ENCODE data around the gene SLC5A6.

SLC5A6 gene

DNA sequence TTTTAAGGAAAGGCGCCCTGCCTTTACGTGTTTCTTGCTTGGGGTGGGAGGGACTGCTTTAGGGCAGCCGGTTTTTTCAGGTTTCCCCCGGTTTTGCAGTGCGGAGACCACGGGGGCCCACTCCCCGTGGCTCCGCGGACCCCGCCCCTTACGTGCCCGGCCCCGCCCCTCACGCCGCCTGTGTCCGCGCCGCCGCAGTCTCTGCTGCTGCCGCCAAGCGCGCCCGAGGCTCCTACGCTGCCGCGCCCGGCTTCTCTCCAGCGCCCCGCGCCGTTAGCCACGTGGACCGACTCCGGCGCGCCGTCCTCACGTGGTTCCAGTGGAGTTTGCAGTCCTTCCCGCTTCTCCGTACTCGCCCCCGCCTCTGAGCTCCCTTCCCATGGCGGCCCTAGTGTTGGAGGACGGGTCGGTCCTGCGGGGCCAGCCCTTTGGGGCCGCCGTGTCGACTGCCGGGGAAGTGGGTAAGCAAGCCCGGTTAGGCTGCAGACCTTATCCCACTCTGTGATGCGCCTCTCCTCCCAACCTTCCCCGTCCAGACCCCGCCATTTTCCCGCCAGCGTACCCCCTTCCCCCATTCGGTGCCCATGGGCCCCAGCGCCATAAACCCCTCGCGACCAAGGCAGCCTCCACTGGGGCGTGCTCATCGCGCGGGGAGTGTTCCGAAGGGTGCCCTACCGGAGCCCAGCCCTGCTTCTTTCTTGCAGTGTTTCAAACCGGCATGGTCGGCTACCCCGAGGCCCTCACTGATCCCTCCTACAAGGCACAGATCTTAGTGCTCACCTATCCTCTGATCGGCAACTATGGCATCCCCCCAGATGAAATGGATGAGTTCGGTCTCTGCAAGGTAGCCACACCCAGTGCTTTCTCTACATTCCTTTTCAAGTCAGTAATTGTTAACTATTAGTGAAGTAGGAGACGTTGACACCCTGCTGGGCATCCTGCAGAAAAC is 5.4 kb upstream of the SLC5A6 start, which contains the start of gene CAD:
TSS of gene CAD (plus strand) at position 197 of the 949 bp plus-strand sequence. CDS start at position 380, 183 bp downstream.
- no peaks in the 10 kb centered on the region for H3K9me3 ChIP-seq
- H3K27ac ChIP-seq = no peak within 1 kb of the TSS
- H3K4me1 ChIP-seq (ENCODE audit: control insufficient read depth in 1 of 2, insufficient read depth in 1 of 2, low read depth in 1 of 2, low read length in 1 of 2) = peaks cover 22% of the 10 kb centered on the region in 2 experiments
- H3K4me3 ChIP-seq (ENCODE audit: low read depth in 1 of 2, low read length in 1 of 2) = peak within 1 kb of the TSS; percentile 58 to 63
- H3K36me3 ChIP-seq = peaks cover 24% of the 10 kb centered on the region
- no peaks in the 10 kb centered on the region for H3K27me3 ChIP-seq
- TF ChIP-seq, protein P1, sequence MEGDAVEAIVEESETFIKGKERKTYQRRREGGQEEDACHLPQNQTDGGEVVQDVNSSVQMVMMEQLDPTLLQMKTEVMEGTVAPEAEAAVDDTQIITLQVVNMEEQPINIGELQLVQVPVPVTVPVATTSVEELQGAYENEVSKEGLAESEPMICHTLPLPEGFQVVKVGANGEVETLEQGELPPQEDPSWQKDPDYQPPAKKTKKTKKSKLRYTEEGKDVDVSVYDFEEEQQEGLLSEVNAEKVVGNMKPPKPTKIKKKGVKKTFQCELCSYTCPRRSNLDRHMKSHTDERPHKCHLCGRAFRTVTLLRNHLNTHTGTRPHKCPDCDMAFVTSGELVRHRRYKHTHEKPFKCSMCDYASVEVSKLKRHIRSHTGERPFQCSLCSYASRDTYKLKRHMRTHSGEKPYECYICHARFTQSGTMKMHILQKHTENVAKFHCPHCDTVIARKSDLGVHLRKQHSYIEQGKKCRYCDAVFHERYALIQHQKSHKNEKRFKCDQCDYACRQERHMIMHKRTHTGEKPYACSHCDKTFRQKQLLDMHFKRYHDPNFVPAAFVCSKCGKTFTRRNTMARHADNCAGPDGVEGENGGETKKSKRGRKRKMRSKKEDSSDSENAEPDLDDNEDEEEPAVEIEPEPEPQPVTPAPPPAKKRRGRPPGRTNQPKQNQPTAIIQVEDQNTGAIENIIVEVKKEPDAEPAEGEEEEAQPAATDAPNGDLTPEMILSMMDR (IDR thresholded peaks at IDR 0.05) = peak; percentile 74

DNA sequence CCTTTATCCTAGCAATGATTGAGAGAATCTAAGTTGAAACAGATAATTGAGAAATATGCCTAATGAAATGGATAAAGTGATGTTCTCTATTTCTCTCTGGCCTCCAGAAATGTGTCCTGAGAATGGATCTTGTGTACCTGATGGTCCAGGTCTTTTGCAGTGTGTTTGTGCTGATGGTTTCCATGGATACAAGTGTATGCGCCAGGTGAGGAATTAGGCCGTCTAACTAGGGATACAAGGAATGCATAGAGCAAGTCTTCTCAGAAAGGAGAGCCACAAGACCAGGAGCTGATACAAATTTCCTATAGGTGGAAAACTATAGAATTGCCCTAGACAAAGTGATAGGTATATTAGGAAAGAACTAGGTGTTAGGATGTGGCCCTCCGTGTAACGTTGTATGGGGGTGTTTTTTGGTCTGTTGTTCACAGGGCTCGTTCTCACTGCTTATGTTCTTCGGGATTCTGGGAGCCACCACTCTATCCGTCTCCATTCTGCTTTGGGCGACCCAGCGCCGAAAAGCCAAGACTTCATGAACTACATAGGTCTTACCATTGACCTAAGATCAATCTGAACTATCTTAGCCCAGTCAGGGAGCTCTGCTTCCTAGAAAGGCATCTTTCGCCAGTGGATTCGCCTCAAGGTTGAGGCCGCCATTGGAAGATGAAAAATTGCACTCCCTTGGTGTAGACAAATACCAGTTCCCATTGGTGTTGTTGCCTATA is 4.5 kb upstream of the SLC5A6 start:
- TF ChIP-seq, protein P1 (IDR thresholded peaks at IDR 0.05) = no peak
- Histone ChIP-seq H3K36me3 (peaks cover 17% of the 10 kb centered on the region), H3K9me3 (no peaks in the 10 kb centered on the region), H3K27me3 (no peaks in the 10 kb centered on the region), H3K4me1 (ENCODE audit: control insufficient read depth in 1 of 2, insufficient read depth in 1 of 2, low read depth in 1 of 2, low read length in 1 of 2) (peaks cover 23 to 24% of the 10 kb centered on the region in 2 experiments), H3K27ac (no peak overlapping the region), H3K4me3 (ENCODE audit: low read depth in 1 of 2, low read length in 1 of 2) (peak overlapping the region; percentile 58 to 63)

DNA sequence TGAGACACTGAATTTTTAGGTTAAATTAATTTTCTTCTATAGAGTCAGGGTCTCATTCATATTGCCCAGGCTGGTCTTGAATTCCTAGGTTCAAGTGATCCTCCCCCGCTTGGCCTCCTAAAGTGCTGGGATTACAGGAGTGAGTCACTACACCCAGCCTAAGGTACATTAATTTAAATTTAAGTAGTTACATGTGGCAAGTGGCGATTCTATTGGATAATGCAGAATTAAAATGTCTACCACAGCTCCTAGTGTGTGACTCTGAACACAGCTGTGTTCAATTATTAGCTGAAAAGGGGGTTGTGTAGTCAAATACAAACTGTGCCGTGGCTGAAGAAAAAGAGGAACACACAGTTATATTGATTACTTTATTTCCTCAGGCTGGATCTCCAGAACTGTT is 2.9 kb upstream of the SLC5A6 start:
- no peaks in the 10 kb centered on the region for H3K9me3 ChIP-seq
- TF ChIP-seq, protein P1 (IDR thresholded peaks at IDR 0.05) = no peak
- peaks cover 6% of the 10 kb centered on the region for H3K36me3 ChIP-seq
- H3K27me3 ChIP-seq = no peaks in the 10 kb centered on the region
- no peak overlapping the region for H3K27ac ChIP-seq
- no peak overlapping the region for H3K4me3 ChIP-seq (ENCODE audit: low read depth in 1 of 2, low read length in 1 of 2)
- peaks cover 29% of the 10 kb centered on the region in 2 experiments for H3K4me1 ChIP-seq (ENCODE audit: control insufficient read depth in 1 of 2, insufficient read depth in 1 of 2, low read depth in 1 of 2, low read length in 1 of 2)

DNA sequence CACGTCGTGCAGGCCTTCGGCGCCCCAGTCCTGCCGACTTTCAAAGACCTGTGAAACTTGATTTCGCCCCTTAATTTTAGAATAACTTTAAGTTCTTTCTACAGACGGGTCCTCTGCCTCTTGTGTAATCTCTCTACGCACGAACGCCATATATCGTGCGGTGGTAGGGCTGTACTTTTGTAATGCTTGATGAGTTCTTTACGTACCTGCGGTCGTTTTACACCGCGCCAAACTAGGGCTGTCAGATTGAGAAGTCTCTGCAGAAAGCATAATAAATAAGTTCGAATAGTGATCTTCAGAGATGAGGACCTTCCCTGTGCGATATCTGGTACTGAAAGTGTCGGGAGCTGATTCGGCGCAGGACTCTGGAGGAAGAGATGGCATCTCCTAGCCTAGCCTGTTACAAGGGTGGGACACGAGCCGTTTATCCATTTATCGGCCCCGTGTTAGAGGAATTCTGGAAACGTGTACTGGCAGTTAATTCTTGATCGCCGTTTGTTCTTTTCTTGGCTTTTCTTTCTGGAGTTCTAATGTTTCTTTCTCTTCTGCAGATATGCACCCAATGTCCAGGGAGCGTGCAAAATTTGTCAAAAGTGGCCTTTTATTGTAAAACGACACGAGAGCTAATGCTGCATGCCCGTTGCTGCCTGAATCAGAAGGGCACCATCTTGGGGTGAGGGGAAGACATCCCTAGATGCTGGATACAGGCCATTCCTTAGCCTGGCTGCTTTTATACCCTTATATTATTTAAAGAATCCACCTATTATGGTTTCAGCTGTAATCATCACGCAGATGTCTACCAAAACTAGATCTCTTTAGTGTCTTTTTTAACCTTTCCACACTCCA is 781 bp upstream of the SLC5A6 start:
- TF ChIP-seq, protein P1 (IDR thresholded peaks at IDR 0.05) = no peak
- H3K4me1 ChIP-seq (ENCODE audit: control insufficient read depth in 1 of 2, insufficient read depth in 1 of 2, low read depth in 1 of 2, low read length in 1 of 2) = peaks cover 27 to 28% of the 10 kb centered on the region in 2 experiments
- H3K27me3 ChIP-seq = no peaks in the 10 kb centered on the region
- H3K36me3 ChIP-seq = no peaks in the 10 kb centered on the region
- peak overlapping the region; percentile 84 to 89 for H3K4me3 ChIP-seq (ENCODE audit: low read depth in 1 of 2, low read length in 1 of 2)
- H3K9me3 ChIP-seq = no peaks in the 10 kb centered on the region
- peak overlapping the region; percentile 99 for H3K27ac ChIP-seq

All from neutrophil (primary cell).